HepG2 (cell line): ENCODE results near the gene TULP4. TPM values are rescaled to one million over a fixed set of nuclear protein-coding genes. Genes with fewer than 3 reads are reported as not detected.

Source experiments
- BORCS8-MEF2B ChIP-seq: sonication (generic); formaldehyde crosslinking; IDR thresholded peaks from 2 replicates; pipeline ENCODE4 v1.8.0; 2022; ENCODE audit warnings: mild to moderate bottlenecking, missing genetic modification reagents
- CREB3 ChIP-seq: sonication (generic); formaldehyde crosslinking; IDR thresholded peaks from 2 replicates; pipeline ENCODE4 v1.5.0; 2020; ENCODE audit warnings: missing genetic modification reagents
- E2F5 ChIP-seq: sonication (generic); formaldehyde crosslinking; conservative IDR thresholded peaks from 2 replicates; pipeline ENCODE4 v1.4.0; 2020; ENCODE audit warnings: missing genetic modification reagents
- KLF13 ChIP-seq: sonication (generic); formaldehyde crosslinking; IDR thresholded peaks from 2 replicates; pipeline ENCODE4 v1.4.0; 2020; ENCODE audit warnings: mild to moderate bottlenecking, missing genetic modification reagents
- NR2F2 ChIP-seq: IDR thresholded peaks from 2 replicates; pipeline ENCODE4 v1.6.1; 2012; ENCODE audit warnings: low read depth, inconsistent platforms, borderline replicate concordance
- PHF8 ChIP-seq: sonication (generic); formaldehyde crosslinking; IDR thresholded peaks from 2 replicates; pipeline ENCODE4 v1.5.0; 2020; ENCODE audit warnings: missing genetic modification reagents
- RAD21 ChIP-seq: fragments of 450-650 bp; formaldehyde crosslinking; IDR thresholded peaks from 2 replicates; pipeline ENCODE4 v1.5.0; 2020; ENCODE audit warnings: mild to moderate bottlenecking
- RAD51 ChIP-seq: fragments of 450-650 bp; IDR thresholded peaks from 2 replicates; pipeline ENCODE4 v1.6.1; 2016; ENCODE audit warnings: borderline replicate concordance
- THAP11 ChIP-seq: IDR thresholded peaks from 2 replicates; pipeline ENCODE4 v1.6.1; 2016; ENCODE audit warnings: missing biosample characterization, missing genetic modification reagents
- ZBTB33 ChIP-seq: sonication (generic); formaldehyde crosslinking; IDR thresholded peaks from 2 replicates; pipeline ENCODE4 v1.4.0; 2020; ENCODE audit warnings: missing genetic modification reagents
- ZBTB42 ChIP-seq: sonication (generic); formaldehyde crosslinking; IDR thresholded peaks from 2 replicates; pipeline ENCODE4 v1.5.0; 2020; ENCODE audit warnings: mild to moderate bottlenecking, missing genetic modification reagents
- ZNF142 ChIP-seq: sonication (generic); formaldehyde crosslinking; IDR thresholded peaks from 2 replicates; pipeline ENCODE4 v1.4.0; 2020; ENCODE audit warnings: missing genetic modification reagents
- ZNF160 ChIP-seq: sonication (generic); formaldehyde crosslinking; IDR thresholded peaks from 2 replicates; pipeline ENCODE4 v1.8.0; 2022; ENCODE audit warnings: mild to moderate bottlenecking, inconsistent platforms, missing genetic modification reagents
- ZNF225 ChIP-seq: sonication (generic); formaldehyde crosslinking; IDR thresholded peaks from 2 replicates; pipeline ENCODE4 v1.4.0; 2020; ENCODE audit warnings: mild to moderate bottlenecking, missing genetic modification reagents
- ZNF230 ChIP-seq: sonication (generic); formaldehyde crosslinking; IDR thresholded peaks from 2 replicates; pipeline ENCODE4 v1.4.0; 2020; ENCODE audit warnings: mild to moderate bottlenecking, missing genetic modification reagents
- ZNF546 ChIP-seq: sonication (generic); formaldehyde crosslinking; conservative IDR thresholded peaks from 2 replicates; pipeline ENCODE4 v1.8.1; 2023; ENCODE audit warnings: mild to moderate bottlenecking, missing genetic modification reagents
- ZNF770 ChIP-seq: sonication (generic); formaldehyde crosslinking; IDR thresholded peaks from 2 replicates; pipeline ENCODE4 v1.5.0; 2020; ENCODE audit warnings: mild to moderate bottlenecking, missing genetic modification reagents
- polyA plus RNA-seq, 8 experiments: library from polyadenylated mRNA; depleted of rRNA in 3 of 8; stranded (reverse) in 7 of 8; unstranded in 1 of 8; fragments of >200 nt; fragmentation: Illumina TruSeq in 4 of 8; extraction: Trizol in 4 of 8; gene quantifications; 2 replicates each; pipeline versions ENCODE4 v1.2.1 to v1.2.3, GENCODE V29; 2011 to 2016; ENCODE audit warnings: low read depth in 4 of 8, missing spikeins in 1 of 8, mixed read lengths in 1 of 8; ENCODE audit not compliant: insufficient read depth in 1 of 8
- total RNA-seq, 5 experiments: library from RNA; depleted of rRNA; stranded (reverse); fragments of >200 nt; fragmentation: Illumina TruSeq; extraction: Trizol; gene quantifications; 2 replicates each; pipeline ENCODE4 v1.2.3, GENCODE V29; 2016; ENCODE audit warnings: low read depth in 1 of 5

The TULP4 gene
- total and polyA plus RNA-seq, 2 of the 13 experiments (the other 11 are each of a cell fraction or from before 2014, with no cell fraction given) = 21.1 to 122 TPM

- TF ChIP-seq ZNF142 (peak; percentile 52; the same call in 1 of the 2 replicates), NR2F2 (no peak), ZNF770 (CRISPR knock-in tag) (peak; percentile 50; the same call in 1 of the 2 replicates), E2F5 (no peak), ZNF546 (CRISPR knock-in tag) (peak; percentile 39; the same call in 1 of the 2 replicates), KLF13 (CRISPR knock-in tag) (no peak), ZBTB42 (CRISPR knock-in tag) (no peak), ZNF160 (CRISPR knock-in tag) (0 out of 2 replicates have a peak, but pooled peaks have one; percentile 29), ZNF225 (CRISPR knock-in tag) (0 out of 2 replicates have a peak, but pooled peaks have one; percentile 30), ZNF230 (CRISPR knock-in tag) (no peak), CREB3 (CRISPR knock-in tag) (peak; percentile 80), PHF8 (CRISPR knock-in tag) (no peak), RAD51 (no peak), THAP11 (CRISPR knock-in tag) (peak; percentile 41; the same call in 1 of the 2 replicates), BORCS8-MEF2B (CRISPR knock-in tag) (peak; percentile 61), ZBTB33 (peak; percentile 54), RAD21 (CRISPR knock-in tag) (peak; percentile 37; the same call in 1 of the 2 replicates)
Observed at GRCh38 chr6:158536891-158537798, 224.9 kb downstream of the TULP4 start (continued).
